Inflammatory macrophage treated with lipopolysaccharide for 4 hours (primary cell): ENCODE data around the gene MSANTD7.
"Not testable (repeated sequence)": the region's sequence is repeated elsewhere in the genome, so short reads cannot be mapped to it uniquely, and the experiment has no call there.

ENCODE experiments used
- DNase-seq: peaks from one replicate; pipeline ENCODE4 v3.0.0-alpha.2; 2020

MSANTD7 gene

GRCh38 chr10:14838582-14839304 is 637 bp downstream of the MSANTD7 start:
- peak; percentile 27 for DNase-seq

GRCh38 chr10:14839305-14839695 is 1.2 kb downstream of the MSANTD7 start:
- DNase-seq, result no peak

DNA sequence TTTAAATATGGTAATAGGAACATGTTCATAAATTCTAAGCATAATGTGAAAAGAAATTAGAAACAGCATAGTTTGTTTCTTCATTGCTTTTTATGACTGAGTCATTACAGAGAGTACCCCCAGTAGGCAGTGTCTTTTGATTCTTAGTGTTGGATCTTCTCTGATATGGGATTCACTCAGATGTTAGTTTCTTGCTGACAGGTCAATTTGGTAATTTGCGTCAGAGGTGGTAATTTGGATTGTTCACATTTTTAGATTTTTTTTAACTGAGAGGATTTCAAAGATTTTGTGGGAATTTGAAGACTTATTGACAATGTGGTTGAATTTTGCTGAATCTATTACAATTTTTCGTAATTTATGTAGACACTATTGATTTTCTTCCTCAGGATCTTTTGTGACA is 2.1 kb downstream of the MSANTD7 start:
- DNase-seq, result no peak

DNA sequence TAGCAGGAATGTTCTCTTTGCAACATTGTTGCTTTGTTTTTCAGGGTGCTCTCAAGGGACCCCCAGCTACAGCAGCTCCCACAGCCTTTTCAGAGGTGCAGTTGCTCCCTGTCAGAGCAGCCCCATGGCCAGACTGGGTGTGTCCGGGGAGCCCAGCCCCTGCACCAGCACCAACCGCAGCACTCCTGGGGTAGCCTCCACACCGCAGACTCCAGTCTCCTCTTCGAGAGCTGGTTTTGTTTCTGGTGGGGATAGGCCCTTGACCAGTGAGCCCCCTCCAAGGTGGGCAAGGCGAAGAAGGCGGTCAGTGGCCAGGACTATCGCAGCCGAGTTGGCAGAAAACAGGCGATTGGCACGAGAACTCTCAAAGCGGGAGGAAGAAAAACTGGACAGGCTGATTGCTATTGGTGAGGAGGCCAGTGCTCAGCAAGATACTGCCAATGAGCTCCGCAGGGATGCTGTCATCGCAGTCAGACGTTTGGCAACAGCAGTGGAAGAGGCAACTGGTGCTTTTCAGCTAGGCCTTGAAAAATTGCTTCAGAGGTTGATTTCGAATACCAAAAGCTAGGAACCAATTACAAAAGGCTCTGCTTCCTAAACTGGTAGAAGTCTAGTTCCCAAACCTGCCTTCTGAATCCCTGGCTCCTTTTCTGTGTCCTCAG is 5.4 kb downstream of the MSANTD7 start:
- DNase-seq, result no peak

DNA sequence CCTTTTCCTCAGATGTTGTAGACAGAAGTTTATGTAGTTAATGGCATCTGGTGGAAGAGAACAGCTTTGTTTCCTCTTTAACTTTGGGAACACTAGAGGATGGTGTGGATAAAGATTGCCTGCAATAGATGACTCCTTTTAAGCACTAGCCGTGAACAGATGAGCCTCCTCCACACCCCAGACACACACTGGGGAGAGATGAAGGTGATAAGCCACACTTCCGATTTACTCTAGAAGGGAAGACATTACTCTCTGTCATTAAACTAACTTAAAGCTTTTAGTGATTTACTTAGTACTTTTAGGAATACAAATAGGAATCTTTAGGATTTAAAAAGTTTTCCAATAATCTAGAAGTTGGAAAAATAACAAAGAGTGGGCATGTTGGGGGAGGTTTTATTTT is 6.8 kb downstream of the MSANTD7 start:
- DNase-seq, result no peak

GRCh38 chr10:14852236-14852635 is 14.1 kb downstream of the MSANTD7 start:
- DNase-seq, result no peak

- DNase-seq, result no peak
Measured at GRCh38 chr10:14855453-14855852, 17.3 kb downstream of the MSANTD7 start.

- DNase-seq, result peak; percentile 32
Measured at GRCh38 chr10:14858338-14858960, 20.3 kb downstream of the MSANTD7 start.

DNA sequence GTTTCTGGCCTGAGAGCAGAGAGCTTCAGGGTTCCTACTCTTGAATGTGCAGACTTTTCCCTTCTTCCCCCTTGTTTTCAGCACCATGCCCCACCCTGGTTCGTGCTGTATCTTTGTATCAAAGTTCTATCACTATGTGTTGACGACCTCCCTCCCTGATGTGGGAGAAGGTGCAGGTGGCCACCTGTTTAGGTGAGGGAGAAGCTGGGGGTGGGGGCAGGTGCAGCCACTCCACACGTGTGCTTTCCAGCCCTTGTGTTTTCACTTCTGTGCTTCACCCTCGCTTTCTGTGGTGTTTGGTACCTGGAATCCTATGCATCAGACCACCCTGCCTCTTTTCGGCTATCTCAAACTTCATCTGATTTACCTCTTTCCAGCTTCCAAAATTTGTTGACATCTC is 20.9 kb downstream of the MSANTD7 start:
- DNase-seq, result no peak

- DNase-seq, result peak; percentile 35
Measured at GRCh38 chr10:14859775-14860174, 21.7 kb downstream of the MSANTD7 start.

DNA sequence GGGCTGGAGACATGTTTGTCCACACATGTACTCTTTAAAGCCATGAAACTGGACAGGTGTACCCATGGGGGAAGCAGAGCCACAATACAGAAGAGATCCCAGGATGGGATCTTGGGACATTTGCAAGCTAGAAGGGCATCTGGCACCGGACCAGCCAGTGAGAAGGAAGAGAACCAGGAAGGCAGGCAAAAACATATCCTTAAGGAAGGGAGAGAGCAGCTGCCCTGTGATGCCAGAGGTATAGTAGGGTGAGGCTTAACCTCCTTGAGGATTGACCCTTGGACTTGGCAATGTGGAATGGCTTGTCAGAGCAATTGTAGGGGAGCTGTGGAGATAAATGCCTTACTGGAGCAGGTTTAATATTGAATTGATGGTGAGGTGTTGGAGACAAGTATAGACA is 22.7 kb downstream of the MSANTD7 start:
- DNase-seq, result no peak

DNA sequence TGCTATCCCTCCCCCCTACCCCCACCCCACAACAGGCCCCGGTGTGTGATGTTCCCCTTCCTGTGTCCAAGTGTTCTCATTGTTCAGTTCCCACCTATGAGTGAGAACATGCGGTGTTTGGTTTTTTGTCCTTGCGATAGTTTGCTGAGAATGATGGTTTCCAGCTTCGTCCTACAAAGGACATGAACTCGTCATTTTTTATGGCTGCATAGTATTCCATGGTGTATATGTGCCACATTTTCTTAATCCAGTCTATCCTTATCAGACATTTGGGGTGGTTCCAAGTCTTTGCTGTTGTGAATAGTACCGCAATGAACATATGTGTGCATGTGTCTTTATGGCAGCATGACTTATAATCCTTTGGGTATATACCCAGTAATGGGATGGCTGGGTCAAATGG is 26.4 kb downstream of the MSANTD7 start:
- not testable (repeated sequence) for DNase-seq

DNA sequence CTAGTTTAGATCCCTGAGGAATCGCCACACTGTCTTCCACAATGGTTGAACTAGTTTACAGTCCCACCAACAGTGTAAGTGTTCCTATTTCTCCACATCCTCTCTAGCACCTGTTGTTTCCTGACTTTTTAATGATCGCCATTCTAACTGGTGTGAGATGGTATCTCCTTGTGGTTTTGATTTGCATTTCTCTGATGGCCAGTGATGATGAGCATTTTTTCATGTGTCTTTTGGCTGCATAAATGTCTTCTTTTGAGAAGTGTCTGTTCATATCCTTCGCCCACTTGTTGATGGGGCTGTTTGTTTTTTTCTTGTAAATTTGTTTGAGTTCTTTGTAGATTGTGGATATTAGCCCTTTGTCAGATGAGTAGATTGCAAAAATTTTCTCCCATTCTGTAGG is 26.8 kb downstream of the MSANTD7 start:
- not testable (repeated sequence) for DNase-seq

DNA sequence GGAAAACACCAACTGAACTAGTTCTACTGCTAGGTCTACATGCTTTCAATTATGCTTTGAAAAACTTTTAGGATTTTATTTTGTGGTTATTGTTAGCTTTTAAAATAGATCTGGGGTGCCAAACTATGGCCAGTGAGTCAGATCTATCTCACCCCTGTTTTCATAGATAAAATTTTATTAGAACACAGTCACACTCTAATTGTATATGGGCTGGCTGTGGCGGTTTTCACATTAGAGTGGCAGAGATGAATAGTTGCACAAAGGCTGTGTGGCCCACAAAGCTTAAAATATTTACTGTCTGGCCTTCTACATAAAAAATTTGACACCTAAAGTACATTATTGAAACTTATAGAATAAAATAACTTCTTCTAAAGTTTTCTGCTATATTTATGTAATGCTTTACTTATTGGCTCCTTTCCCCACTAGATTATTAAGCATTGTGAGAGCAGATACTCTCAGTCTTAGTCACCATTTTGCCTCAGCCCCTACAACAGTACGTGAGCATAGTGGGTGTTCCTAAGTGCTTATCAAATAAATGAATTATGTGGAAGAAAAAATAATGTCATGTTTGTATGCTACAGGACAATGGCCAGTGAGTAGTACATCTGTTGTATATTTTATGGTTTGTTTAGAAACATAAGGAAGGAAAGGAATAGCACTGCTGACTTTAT is 35.1 kb downstream of the MSANTD7 start:
- DNase-seq, result no peak

DNA sequence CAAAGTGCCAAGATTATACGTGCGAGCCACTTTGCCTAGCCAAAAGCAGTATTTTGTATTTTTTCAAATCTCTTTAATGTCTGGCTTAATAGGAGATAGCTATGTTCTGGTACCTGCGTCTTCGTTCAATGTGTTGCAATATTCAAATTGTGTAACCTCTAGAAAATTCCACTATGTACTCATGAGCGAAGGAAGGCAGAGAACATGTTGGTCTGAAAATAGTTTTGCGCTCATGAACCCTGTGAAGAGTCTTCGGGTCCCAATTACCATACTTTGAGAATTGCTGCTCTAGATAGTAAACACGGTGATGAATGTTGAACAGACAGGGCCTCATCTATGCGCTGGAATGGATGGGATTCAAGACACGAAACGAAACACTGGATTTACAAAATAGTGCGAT is 37.8 kb downstream of the MSANTD7 start:
- DNase-seq, result peak; percentile 26

DNA sequence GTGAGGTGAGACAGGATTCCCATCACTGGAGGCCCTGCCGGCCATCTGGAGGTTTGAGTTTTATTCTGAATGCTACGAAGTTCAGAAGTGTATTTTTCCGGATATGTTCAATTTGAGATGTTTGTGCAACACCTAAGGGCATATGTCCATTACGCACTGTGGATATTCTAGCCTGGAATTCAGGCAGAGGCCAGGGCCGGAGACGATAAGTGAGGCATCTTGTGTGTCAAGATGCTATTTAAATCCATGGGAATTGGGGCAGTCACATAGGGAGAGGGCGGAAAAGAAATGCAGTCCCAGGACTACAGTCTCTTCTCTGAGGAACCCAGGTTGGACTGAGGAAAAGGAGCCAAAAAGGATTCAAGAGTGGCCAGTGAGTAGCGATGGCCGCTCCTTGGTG is 38.7 kb downstream of the MSANTD7 start:
- no peak for DNase-seq

DNA sequence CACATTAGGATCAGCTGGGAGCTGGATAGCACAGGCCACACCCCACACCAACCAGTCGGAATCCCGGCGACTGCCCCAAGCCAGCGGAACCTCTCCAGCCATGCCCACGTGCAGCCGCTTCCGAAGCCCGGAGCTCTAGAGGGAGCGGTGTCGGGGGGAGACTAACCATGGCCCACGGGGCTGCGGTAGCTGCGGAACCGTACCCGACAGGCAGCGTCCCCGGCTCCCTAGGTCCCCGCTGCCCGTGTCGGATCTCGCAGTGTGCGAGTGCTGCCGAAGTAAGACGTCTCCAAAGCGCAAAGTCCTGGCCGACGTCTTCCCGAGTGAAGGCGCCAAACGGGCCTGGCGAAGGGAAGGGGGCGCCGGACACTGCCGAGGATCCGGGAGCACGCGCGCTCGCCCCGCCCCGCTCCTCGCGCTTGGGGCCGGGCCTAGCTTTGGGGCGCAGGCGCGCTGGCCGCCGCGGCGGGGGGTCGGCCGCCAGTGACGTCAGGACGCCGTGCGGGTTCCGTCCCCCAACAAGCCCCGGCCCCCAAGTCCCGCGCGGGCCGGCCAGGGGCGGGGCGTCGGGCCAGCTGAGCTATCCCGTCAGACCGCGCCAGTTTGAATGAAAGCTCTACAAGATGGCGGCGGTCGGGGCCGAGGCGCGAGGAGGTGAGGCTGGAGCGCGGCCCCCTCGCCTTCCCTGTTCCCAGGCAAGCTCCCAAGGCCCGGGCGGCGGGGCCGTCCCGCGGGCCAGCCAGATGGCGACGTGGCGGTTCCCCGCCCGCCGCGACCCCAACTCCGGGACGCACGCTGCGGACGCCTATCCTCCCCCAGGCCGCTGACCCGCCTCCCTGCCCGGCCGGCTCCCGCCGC is 40.4 kb downstream of the MSANTD7 start, which contains the start of gene SUV39H2:
Gene SUV39H2 (plus strand): TSS at position 601 of the 858 bp plus-strand sequence. CDS start 23 bp downstream, at position 624.
- peak; percentile 97 for DNase-seq

DNA sequence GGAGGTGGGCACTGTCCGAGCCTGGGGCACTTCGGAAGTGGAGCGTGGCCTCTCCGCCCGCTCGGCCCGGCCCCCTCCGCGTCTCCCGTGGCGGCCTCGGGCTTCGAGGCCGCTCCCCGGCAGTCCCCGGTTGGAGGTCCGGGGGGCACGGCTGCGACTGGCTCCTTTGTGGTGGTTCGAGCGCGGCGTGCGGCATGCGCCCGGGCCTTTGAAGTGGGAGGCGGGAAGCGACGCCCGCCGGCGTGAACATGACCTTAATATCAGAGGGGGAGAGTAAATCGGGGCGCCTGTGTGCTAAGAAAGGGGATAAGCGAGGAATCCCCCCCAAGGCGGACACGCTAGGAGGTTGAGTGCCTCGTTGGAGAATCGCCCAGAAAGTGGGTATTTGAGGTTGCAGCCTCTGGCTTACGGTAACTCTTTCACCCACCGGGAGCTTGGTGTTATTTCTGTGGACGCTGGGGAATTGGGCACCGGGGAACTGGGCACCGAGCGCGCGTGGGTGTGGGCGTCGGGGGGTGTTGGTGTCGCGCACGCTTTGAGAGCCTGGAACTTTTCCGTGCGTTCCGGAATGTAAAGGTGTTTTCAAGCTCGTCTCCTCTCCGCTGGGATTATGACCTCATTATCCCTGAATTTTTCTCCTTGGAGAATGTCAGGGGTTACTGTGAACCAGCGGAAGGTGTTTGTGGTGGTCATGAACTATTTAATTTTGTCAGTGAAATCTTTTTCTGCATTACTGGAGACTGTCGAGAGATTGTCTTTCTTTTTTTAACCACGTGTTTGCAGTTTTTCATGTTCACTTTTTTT is 41.2 kb downstream of the MSANTD7 start:
- peak; percentile 14 for DNase-seq

DNA sequence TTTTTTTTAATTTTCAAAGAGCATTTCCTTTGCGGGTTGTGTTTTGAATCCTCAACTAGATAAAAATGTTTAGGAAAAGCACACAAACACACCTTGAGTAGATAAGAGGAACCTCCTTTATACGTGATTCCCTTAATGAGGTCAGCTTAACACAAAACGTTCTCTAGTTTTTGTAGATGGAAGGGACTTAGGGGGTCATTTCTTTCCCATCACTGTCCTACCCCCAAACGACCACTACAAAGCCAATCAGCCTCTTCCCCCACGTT is 41.8 kb downstream of the MSANTD7 start:
- DNase-seq, result no peak

DNA sequence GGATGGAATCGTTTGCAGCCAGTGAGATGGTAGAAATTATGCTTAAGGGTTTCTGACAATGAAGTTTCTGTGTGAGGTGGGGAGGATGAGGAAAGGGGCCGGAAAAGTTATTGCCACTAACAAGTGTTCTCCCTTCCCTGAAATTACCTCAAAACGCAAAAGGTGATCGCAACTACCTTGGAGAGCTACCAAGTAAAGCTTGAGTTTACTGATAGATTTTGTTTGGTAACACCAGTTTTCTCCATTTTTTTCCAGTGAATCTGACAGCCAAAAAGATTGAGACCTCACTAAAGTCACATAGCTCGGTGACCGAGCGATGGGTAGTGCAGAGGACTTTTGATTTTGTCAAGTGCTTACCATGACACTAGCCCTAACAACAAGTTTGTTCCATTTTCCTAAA is 42.1 kb downstream of the MSANTD7 start:
- no peak for DNase-seq

- DNase-seq, result peak; percentile 15
Measured at GRCh38 chr10:14884082-14884481, 46.0 kb downstream of the MSANTD7 start.
